HUES6 (cell line): Measurements from ENCODE around the gene CLIC5.

Source experiments
- H3K27ac ChIP-seq: 2 replicates; pipeline ENCODE4 v1.7.0; 2013; ENCODE audit warnings: low read depth, mild to moderate bottlenecking, low read length, inconsistent platforms
- H3K27me3 ChIP-seq: 2 replicates; pipeline ENCODE4 v1.6.1; 2013; ENCODE audit warnings: low read length; ENCODE audit not compliant: control insufficient read depth, insufficient read depth
- H3K36me3 ChIP-seq: 2 replicates; pipeline ENCODE4 v1.6.1; 2013; ENCODE audit warnings: low read length; ENCODE audit not compliant: control insufficient read depth, insufficient read depth
- H3K4me1 ChIP-seq: 2 replicates; pipeline ENCODE4 v1.6.1; 2013; ENCODE audit warnings: low read length; ENCODE audit not compliant: control insufficient read depth, insufficient read depth
- H3K4me3 ChIP-seq: 2 replicates; pipeline ENCODE4 v1.5.1; 2013; ENCODE audit warnings: low read depth, low read length
- H3K9ac ChIP-seq: one replicate; pipeline ENCODE4 v1.6.1; 2013; ENCODE audit warnings: mild to moderate bottlenecking, low read length
- H3K9me3 ChIP-seq: 2 replicates; pipeline ENCODE4 v1.6.1; 2013; ENCODE audit warnings: low read depth, low read length; ENCODE audit not compliant: control insufficient read depth, insufficient read depth

Gene CLIC5

DNA sequence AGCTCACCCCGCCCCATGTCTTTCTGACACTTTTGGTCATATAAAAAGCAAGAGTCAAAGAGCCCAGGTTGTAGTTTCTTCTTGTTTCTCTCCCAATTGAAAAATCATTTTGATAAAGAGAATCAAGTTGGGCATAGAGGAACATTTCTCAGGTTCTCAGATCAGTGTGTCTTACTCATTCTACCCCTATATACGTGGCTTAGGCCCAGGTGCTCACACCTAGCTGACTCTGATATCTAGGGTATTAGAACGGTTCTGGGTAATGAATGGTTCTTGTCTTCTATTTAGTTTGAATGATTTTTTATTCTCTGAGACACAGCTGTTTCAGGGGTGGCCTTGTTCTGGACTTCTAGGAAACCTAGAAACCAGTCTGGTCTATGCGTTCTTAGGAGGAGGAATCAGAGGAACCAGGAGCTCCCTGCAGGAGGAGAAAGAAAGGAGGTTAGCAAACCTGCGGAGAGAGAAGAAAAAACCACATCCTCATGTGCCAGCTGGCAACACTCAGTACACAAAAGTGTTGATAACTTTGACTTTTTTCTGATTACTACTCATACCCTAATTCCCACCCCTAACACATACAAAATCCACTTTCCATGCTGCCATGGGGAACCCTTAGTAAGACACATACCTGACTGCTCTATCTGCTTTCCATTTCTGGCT is 178.0 kb downstream of the CLIC5 start:
- no peaks in the 10 kb centered on the region for H3K9me3 ChIP-seq
- no peaks in the 10 kb centered on the region for H3K36me3 ChIP-seq
- H3K9ac ChIP-seq = no peak overlapping the region

DNA sequence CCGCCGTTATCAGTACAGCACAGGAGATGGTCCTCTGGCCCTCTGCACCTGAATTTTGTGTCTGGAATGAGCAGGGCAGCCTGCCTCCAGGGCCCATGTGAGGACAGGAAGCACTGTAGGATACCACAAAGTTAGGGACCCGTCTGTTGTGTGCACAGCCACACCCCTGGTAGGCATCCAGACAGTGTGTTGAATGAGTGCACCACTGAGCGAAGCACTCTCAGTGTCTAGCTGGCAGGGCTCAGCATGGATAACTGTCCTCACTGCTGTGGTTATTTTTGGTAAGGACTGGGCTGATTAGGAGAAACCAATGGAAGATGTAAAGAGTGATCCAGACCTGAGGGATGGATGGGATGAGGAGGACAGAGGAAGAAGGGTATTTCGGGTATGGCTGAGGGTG is 178.7 kb downstream of the CLIC5 start:
- Histone ChIP-seq H3K9ac (no peak overlapping the region), H3K4me3 (no peak overlapping the region)

More for the DNA sequence above, 178.0 kb downstream of the CLIC5 start:
- Histone ChIP-seq H3K27ac (no peak overlapping the region), H3K4me1 (no peaks in the 10 kb centered on the region), H3K27me3 (no peaks in the 10 kb centered on the region), H3K4me3 (no peak overlapping the region)

DNA sequence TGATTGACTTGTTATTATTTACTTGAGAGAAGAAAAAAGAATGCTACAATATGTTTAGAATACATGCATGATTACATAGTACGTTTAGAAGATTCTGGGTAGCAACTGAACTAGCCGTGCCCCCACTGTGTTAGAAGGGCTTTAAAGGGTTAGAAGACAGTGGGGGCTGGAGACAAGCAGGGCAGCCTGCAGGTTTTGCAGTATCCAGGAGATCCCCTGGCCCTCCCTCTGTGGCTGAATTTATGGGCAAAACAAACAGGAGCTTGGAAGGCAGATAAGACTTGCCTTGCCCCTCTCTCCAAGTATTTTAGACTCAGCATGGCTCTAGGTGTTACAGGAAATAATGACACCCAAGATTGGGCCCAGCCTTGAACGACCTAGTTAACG is 179.2 kb downstream of the CLIC5 start:
- Histone ChIP-seq H3K27me3 (no peaks in the 10 kb centered on the region), H3K9me3 (no peaks in the 10 kb centered on the region), H3K4me3 (no peak overlapping the region), H3K9ac (no peak overlapping the region), H3K36me3 (no peaks in the 10 kb centered on the region), H3K4me1 (no peaks in the 10 kb centered on the region), H3K27ac (no peak overlapping the region)

More for the DNA sequence above, 178.7 kb downstream of the CLIC5 start:
- no peaks in the 10 kb centered on the region for H3K27me3 ChIP-seq
- H3K4me1 ChIP-seq = no peaks in the 10 kb centered on the region
- H3K9me3 ChIP-seq = no peaks in the 10 kb centered on the region
- no peak overlapping the region for H3K27ac ChIP-seq
- H3K36me3 ChIP-seq = no peaks in the 10 kb centered on the region

DNA sequence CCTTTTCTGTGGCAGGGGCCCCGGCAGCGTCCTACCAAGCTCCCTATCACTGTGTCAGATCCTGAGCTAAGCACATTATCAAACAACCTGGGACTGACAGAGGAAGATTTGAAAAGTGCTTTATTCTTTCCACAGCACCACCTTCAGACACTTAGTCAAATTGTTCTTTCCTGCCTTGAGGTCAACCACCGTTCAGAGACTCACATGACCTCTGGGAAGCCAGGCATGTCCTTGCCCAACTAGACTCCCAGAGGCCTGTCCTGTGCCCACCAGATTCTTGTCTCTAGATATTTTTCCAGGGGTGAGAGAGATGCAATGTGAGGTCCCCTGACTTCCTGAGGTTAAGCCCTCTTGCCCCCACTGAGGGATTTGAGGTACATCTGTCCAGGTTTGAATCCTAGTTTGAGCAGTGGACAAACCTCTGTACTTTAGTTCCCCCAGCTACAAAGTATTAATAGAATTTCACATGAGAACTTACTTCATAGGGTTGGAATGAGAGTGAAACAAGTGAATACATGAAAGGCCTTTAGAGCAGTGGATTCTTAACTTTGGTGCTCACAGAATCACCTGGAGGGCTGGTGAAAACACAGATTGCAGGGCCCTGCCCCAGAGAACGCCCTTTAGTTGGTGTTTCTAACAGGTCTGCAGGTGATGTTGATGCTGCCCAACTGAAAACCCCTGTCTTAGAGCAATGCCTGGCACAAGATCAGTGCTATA is 179.8 kb downstream of the CLIC5 start:
- Histone ChIP-seq H3K9me3 (no peaks in the 10 kb centered on the region), H3K9ac (no peak overlapping the region), H3K27me3 (no peaks in the 10 kb centered on the region), H3K27ac (no peak overlapping the region), H3K36me3 (no peaks in the 10 kb centered on the region), H3K4me1 (no peaks in the 10 kb centered on the region), H3K4me3 (no peak overlapping the region)

DNA sequence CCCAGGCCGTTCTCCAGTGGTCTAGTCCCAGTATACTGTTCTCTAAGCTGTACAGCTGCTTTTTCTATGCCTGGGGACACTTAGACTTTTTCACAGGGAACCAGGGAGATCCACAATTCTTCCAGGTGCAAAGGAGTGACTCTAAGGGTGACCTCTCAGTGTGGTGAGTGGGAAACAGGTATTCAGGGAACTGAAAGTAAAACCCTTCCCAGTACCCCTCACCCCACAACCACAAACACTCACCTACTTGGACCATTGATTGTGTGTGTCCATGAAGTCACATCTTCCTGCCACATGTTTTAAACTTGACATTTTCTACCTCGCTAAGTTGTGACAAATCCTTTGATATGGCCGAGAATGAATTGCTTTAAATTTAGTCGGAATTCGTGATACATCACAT is 183.6 kb downstream of the CLIC5 start:
- Histone ChIP-seq H3K4me1 (no peaks in the 10 kb centered on the region), H3K27ac (no peak overlapping the region), H3K27me3 (no peaks in the 10 kb centered on the region), H3K4me3 (no peak overlapping the region), H3K36me3 (no peaks in the 10 kb centered on the region), H3K9me3 (no peaks in the 10 kb centered on the region), H3K9ac (no peak overlapping the region)
